Transverse colon (tissue), 4 donors: ENCODE results near the gene DUSP14.

Source experiments
- CTCF ChIP-seq, 5 experiments: fragments of 200-600 bp in 3 of 5; fragments of 450-650 bp in 2 of 5; sonication (generic) in 3 of 5; IDR thresholded peaks; 1 replicate in 2 of 5; 2 replicates in 3 of 5; pipeline ENCODE4 v1.5.1; 2016 to 2017; ENCODE audit warnings: antibody characterized with exemption in 5 of 5, inconsistent platforms in 3 of 5, mild to moderate bottlenecking in 2 of 5, moderate library complexity in 1 of 5
- POLR2AphosphoS5 ChIP-seq, 3 donors: sonication (generic); formaldehyde crosslinking; IDR thresholded peaks; one replicate each; pipeline ENCODE4 v1.6.1; 2016; ENCODE audit warnings: antibody characterized with exemption in 3 of 3

- TF ChIP-seq CTCF (IDR thresholded peaks at IDR 0.05) = no peak
- TF ChIP-seq POLR2AphosphoS5 (IDR thresholded peaks at IDR 0.05) = no peak
Observed at GRCh38 chr17:37503148-37503547, 13.5 kb downstream of the DUSP14 start.
